Dedifferentiated amniotic fluid mesenchymal stem cell (primary cell): ENCODE results near the gene SIVA1.

ENCODE experiments used
- DNase-seq: peaks from one replicate; pipeline ENCODE4 v3.0.0-alpha.2; 2016; ENCODE audit errors: extremely low spot score

The SIVA1 gene

DNA sequence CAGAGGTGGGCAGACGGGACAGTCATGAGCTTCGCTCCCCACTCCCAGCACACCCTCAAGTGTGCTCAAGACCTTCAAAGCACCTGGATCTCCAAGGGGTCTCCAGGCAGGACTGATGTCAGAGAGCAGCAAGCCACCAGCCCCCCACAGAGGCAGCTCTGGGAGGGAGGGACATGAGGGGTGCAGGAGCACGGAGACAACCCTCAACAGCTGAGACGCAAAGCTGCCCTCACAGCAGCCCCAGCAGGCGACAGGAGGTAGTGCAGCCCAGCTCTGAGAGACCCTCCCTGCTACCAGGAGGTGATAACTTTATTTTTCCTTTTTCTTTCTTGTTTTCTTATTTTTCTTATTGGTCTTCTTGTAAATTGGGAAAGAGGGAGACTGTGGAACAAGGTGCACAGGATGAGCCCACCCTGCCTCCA, 17.9 kb downstream of the SIVA1 start:
- DNase-seq: no peak

DNA sequence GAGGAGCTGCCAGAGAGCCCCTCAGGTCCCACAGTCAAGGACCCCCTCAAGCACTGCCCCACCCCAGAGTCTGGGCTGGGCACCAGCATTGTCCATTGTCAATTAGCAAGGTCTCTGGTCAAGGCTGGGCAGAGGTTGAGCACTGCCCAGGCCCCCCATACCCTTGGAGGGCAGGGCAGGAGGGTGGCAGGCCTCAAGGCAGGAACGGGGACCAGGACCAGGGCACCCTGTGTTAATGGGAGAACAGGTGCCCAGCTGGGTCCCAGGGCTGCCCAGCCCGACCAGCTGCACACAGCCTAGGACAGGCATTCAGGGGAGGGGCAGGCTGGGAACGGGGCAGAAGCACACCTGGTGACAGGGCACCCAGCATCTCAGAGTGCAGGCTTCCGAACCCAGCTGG, 18.4 kb downstream of the SIVA1 start:
- DNase-seq: no peak

DNA sequence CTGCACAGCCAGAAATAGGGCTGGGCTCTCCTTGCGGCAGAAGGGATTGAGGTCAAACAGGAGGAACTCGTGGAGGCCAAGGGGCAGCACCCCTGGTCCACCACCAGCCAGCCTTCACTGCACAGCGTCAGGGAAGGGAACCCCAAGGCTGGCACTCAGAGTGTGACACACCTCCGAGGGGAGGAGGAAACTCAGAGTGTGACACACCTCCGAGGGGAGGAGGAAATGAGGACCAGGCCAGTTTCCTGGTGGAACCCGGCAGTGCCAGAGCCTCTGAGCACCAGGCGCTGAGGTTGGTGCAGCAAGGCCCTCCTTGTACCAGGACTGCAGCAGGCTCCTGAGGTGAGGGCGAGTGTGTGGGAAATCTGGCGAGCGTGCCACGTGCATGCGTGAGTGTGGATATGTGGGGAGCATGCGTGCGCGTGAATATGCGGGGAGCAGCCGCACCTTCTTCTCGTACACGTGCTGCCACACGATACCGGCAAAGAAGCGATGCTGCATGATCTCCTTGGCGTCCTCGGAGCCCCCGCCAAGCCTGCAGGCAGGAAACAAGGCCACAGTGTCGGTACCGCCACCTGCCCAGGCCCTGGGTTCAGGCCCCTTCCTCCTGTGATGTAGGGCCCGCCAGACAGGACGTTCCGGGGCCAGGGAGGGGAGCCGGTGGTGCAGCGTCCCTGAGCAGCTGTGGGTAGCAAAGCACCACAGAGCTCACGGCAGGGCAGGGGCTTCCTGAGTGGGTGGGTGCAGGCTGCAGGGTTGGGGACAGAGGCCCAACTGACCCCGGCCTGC, 19.2 kb downstream of the SIVA1 start:
- no peak for DNase-seq

GRCh38 chr14:104772707-104773504, 20.0 kb downstream of the SIVA1 start:
- DNase-seq: no peak

DNA sequence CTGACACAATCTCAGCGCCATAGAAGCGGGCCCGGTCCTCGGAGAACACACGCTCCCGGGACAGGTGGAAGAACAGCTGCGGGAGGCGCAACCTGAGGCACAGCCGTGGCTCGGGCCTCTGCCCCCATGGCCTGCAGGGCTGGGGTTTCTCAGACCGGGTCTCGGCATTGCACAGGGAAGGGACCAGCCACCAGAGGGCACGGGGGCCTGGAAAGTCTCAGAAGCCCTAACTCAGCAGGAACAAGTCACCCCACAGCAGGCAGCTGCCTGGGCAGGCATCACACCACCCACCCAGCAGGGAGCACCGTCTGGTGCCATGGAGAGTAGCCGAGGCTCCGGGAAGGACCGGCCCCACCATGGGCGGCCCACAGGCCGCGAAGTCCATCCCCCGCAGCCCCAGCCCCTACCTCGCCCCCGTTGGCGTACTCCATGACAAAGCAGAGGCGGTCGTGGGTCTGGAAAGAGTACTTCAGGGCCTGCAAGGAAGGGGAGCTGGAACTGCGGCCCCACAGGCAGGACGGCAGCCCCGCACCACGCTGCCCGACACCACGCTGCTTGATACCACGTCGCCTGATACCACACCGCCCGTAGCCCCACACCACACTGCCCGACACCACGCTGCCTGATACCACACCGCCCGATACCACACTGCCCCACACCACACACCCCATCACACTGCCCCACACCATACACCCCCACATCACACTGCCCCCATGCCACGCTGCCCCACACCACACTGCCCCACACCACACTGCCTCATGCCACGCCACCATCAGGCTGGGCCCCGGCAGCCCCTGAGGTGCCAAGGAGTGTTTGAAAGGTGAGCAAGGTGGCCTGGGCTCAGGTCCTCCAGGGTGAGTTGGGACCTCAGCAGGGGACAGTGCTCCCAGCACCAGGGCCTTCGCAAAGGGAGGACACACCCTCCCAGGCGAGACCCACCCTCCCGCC, 20.8 kb downstream of the SIVA1 start:
- no peak for DNase-seq

DNA sequence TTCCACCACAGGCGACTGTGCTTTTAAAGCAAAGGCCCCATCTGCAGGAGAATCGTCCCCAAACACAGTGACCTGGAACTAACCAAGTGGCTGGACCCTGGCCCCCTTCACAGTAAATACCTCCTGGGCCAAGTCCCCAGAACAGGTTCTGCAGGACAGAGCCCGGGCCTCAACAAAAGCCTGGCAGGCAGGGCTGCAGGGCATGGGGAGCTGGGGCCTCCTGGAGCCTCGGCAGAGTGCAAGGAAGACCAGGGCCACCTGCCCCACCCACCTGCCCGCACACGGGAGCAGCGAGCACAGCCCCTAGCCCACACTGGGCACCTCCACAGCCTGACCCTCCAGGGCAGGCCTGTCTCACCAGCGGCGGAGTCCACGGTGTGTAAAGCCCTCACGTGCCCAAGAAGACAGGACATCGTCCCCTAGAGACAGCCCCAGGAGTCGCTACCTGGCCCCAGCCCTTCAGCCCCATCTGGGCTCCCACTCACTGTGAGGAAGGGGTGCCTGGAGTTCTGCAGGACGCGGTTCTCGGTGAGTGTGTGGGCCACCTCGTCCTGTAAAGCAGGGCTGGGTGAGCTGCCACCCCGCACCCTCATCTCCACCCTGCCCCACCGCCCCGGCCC, 21.6 kb downstream of the SIVA1 start:
- DNase-seq: no peak

- DNase-seq: no peak
Measured at GRCh38 chr14:104775073-104775489, 22.1 kb downstream of the SIVA1 start.

DNA sequence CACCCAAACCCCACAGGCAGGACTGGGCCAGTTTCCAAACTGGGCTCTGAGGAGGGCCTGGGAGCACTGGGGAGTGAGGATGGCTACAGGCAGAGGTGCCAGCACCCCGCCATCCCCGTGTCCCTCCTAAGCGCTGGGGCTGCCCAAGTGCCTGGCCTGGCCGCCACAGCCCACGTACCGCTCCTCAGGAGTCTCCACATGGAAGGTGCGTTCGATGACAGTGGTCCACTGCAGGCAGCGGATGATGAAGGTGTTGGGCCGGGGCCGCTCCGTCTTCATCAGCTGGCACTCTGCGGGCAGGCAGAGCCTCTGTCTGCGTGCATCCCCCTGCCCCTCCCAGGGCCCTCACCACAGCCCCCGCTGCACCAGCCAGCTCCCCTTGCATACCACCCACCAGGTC, 23.5 kb downstream of the SIVA1 start:
- DNase-seq: no peak

- DNase-seq: no peak
Measured at GRCh38 chr14:104776961-104777807, 24.2 kb downstream of the SIVA1 start.

DNA sequence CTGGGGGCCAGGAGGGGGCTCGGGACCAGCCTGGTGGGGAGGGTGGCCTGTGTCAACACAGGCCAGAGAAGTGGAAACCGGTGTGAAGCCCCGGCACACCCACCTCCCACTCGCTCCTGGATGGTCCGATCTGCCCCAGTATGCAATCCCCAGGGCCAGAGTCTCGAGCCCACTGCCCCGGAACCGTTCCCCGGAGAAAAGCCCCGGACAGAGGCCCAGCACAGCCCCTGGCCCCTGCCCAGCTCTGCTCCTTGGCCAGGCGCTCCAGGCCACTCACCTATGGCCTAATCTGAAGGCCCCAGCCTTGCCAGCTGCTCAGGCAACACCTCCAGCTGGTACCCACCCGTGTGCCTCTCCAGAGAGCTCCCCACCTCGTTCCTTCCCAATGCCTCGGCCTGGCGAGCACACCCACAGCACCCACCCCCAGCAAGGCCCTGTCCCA, 24.9 kb downstream of the SIVA1 start:
- DNase-seq: no peak

GRCh38 chr14:104778694-104779331, 25.9 kb downstream of the SIVA1 start:
- no peak for DNase-seq

DNA sequence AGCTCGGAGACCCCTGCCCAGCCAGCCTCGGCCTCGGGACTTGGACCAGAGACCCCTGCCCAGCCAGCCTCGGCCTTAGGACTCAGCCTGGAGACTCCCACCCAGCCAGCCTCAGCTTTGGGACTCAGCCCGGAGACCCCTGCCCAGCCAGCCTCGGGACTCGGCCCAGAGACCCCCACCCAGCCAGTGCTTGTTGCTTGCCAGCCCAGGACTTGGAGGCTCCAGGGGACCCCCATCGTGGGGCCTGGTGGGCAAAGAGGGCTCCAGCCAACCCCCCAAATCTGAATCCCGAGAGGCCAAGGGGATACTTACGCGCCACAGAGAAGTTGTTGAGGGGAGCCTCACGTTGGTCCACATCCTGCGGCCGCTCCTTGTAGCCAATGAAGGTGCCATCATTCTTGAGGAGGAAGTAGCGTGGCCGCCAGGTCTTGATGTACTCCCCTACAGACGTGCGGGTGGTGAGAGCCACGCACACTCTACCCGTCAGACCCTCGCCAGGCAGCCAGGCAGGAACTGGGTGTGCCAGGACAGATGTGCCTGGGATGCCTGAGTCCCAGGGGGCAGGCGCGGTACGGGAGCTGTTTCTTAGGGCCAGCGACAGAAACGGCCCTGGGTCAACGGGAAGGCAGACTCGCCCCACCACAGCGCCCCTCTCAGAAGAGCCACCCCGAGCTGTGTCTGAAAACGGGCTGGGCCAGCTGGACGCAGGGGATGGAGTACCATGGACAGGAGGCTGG, 27.0 kb downstream of the SIVA1 start:
- DNase-seq: no peak

- DNase-seq: no peak
Measured at GRCh38 chr14:104780513-104781030, 27.6 kb downstream of the SIVA1 start.

DNA sequence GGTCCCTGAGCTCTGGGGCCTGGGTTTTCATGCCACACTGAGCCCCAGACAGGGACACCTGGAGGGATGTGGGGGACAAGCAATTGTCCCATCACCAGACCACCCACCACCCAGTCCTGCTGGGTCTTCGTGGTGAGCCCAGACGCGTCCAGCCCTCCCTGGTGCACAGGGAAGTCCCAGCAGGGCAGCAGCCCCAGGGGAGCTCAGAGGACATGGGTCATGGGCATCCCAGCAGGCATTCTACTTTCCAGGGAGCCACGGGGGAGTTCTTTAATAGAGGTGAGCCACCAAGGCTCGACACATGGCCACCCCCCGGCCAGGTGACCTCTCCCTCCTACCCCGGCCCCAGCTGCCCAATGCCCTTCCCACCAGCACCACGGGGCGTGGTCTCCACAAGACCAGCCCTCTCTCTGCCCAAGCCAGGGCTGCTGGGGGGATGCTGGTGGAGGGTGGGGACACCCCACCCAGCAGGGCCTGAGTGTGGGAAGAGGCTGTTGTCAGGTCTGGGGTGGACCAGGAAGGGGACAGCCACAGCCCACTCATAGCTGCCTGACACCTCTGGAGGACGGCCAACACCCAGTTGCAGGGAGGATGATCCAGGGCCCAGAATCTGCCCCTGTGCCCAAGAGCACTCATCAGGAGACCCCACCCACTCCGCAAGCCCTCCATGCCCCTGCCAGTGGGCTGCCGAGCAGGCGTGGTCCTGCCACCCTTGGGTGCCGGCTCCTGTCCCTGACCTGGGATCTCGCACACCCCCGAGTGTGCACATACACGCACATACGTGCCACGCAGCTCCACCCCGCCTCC, 28.5 kb downstream of the SIVA1 start:
- DNase-seq: no peak

GRCh38 chr14:104782086-104782807, 29.3 kb downstream of the SIVA1 start:
- no peak for DNase-seq

- DNase-seq: no peak
Measured at GRCh38 chr14:104782808-104783139, 29.8 kb downstream of the SIVA1 start.

DNA sequence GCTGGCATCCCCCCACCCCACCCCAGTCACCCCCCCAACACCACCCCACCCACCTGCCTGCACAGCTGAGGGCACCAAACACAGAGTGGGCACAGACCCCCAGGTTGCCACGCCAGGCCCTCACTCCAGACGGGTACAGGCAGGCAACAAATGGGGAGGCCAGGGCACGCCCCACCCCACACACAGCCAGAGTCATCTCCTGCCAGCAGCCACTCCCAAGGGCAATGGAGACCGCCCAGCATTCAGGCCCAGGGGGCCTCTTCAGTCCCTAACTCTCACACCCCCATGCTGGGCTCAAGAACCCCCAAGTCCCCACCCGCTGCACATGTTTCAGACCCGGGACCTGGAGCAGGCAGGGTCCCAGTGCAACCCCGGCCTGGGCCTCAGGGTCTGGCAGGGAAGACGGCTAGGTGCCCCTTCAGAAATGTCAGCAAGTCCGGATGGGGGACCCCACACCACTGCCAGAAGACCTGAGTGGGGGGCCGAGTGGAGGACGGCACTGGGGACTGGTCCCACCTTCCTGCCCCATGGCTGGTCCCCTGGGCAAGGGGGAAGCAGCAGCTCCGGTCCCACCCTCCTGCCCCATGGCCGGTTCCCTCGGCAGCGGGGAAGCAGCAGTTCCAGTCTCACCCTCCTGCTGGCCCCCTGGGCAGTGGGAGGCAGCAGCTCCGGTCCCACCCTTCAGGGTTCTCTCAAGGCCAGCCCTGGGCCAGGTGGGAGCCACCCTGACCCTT, 30.7 kb downstream of the SIVA1 start:
- no peak for DNase-seq
